ENCODE measurements around the gene GRID2.

GRCh38 chr4:92266521-92266920, 37.2 kb upstream of the GRID2 start:
- TF ChIP-seq CTCF (IDR thresholded peaks at IDR 0.05) (no peak), POLR2A (IDR thresholded peaks at IDR 0.05) (no peak)
